Stimulated activated CD8-positive, alpha-beta memory T cell treated with anti-CD3 and anti-CD28 coated beads, Interleukin-15, amount 100 ng/mL, for 1 hour (primary cell): ENCODE measurements around the gene TTC3.
"Not testable (repeated sequence)": the region's sequence is repeated elsewhere in the genome, so short reads cannot be mapped to it uniquely, and the experiment has no call there.

ENCODE experiments used
- DNase-seq: peaks from one replicate; pipeline ENCODE4 v3.0.0-alpha.2; 2020; ENCODE audit warnings: low read depth

TTC3 gene

GRCh38 chr21:37093977-37094376 is 20.9 kb downstream of the TTC3 start:
- no peak for DNase-seq

GRCh38 chr21:37095821-37096220 is 22.8 kb downstream of the TTC3 start:
- no peak for DNase-seq

- no peak for DNase-seq
Observed at GRCh38 chr21:37098751-37099150, 25.7 kb downstream of the TTC3 start.

GRCh38 chr21:37100316-37100715 is 27.3 kb downstream of the TTC3 start:
- DNase-seq: no peak

GRCh38 chr21:37101384-37101783 is 28.3 kb downstream of the TTC3 start:
- DNase-seq: no peak

GRCh38 chr21:37102746-37103145 is 29.7 kb downstream of the TTC3 start:
- DNase-seq: not testable (repeated sequence)

GRCh38 chr21:37106998-37107397 is 33.9 kb downstream of the TTC3 start:
- DNase-seq: no peak

- DNase-seq: not testable (repeated sequence)
Observed at GRCh38 chr21:37111029-37111428, 38.0 kb downstream of the TTC3 start.

- DNase-seq: not testable (repeated sequence)
Observed at GRCh38 chr21:37114301-37114700, 41.2 kb downstream of the TTC3 start.

- not testable (repeated sequence) for DNase-seq
Observed at GRCh38 chr21:37116459-37116858, 43.4 kb downstream of the TTC3 start.

GRCh38 chr21:37117204-37117603 is 44.1 kb downstream of the TTC3 start:
- no peak for DNase-seq

- DNase-seq: no peak
Observed at GRCh38 chr21:37118187-37118826, 45.3 kb downstream of the TTC3 start.

GRCh38 chr21:37119421-37120218 is 46.6 kb downstream of the TTC3 start:
- no peak for DNase-seq

- no peak for DNase-seq
Observed at GRCh38 chr21:37128076-37128475, 55.0 kb downstream of the TTC3 start.

- no peak for DNase-seq
Observed at GRCh38 chr21:37130971-37131370, 57.9 kb downstream of the TTC3 start.

GRCh38 chr21:37136261-37136660 is 63.2 kb downstream of the TTC3 start:
- DNase-seq: no peak

GRCh38 chr21:37136744-37137143 is 63.7 kb downstream of the TTC3 start:
- DNase-seq: no peak

- no peak for DNase-seq
Observed at GRCh38 chr21:37139154-37139553, 66.1 kb downstream of the TTC3 start.

- no peak for DNase-seq
Observed at GRCh38 chr21:37139902-37140301, 66.8 kb downstream of the TTC3 start.

- DNase-seq: not testable (repeated sequence)
Observed at GRCh38 chr21:37143392-37143791, 70.3 kb downstream of the TTC3 start.

- no peak for DNase-seq
Observed at GRCh38 chr21:37145635-37146111, 72.6 kb downstream of the TTC3 start.

GRCh38 chr21:37146320-37147235 is 73.5 kb downstream of the TTC3 start:
- no peak for DNase-seq
